22Rv1 (cell line): ENCODE measurements around the gene CROCC2.

Experiments used
- ZFX ChIP-seq: fragments of 450-650 bp; IDR thresholded peaks from 2 replicates; pipeline ENCODE4 v1.6.1; 2017; ENCODE audit warnings: antibody characterized with exemption, borderline replicate concordance
- TF ChIP-seq, protein P1 (sequence below): fragments of 450-650 bp; IDR thresholded peaks from 2 replicates; pipeline ENCODE4 v1.5.1; 2017; ENCODE audit warnings: mild to moderate bottlenecking

DNA sequence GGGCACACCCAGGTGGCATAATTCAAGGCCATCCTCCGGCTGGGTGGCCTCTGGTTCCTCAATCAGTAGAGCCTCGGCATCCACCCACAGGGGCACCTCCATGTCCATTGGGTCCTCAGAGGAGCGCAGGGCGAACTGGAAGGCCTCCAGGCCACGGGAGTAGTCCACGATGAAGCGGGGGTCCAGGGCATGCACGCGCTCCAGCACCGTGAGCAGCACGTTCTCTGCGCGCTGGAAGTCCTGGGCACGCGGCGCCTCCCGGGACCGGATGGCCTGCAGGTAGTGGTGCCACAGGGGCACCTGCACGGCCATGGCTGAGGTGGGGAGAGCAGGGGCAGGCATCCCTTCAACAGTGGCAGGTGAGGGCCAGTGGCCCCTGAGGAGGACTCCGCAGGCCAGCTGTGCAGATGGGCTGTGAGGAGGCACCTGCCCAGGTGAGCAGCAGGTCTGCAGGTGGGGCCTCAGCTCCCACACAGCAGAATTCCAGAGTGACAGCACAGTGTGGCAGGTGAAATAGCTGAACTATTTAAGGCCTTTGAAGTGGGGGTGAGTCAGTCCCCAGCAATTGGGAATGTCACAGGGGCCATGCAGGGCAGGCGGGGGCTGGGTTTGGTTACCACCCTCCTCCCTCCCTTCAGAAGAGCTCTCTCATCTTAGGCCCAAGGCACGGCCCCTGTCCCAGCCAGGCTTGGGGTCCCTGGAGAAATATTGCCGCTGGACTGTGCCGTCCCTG lies 10.3 kb upstream of the CROCC2 start, which contains the start of gene MAB21L4:
- TF ChIP-seq, protein P1, sequence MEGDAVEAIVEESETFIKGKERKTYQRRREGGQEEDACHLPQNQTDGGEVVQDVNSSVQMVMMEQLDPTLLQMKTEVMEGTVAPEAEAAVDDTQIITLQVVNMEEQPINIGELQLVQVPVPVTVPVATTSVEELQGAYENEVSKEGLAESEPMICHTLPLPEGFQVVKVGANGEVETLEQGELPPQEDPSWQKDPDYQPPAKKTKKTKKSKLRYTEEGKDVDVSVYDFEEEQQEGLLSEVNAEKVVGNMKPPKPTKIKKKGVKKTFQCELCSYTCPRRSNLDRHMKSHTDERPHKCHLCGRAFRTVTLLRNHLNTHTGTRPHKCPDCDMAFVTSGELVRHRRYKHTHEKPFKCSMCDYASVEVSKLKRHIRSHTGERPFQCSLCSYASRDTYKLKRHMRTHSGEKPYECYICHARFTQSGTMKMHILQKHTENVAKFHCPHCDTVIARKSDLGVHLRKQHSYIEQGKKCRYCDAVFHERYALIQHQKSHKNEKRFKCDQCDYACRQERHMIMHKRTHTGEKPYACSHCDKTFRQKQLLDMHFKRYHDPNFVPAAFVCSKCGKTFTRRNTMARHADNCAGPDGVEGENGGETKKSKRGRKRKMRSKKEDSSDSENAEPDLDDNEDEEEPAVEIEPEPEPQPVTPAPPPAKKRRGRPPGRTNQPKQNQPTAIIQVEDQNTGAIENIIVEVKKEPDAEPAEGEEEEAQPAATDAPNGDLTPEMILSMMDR: no peak
- no peak for TF ChIP-seq ZFX
